Fibroblast of peridontal ligament (primary cell): ENCODE measurements around the gene NLRP10.
A peak's percentile ranks its signal among the peaks of the same experiment; 100 is the strongest.

Experiments used
- DNase-seq: peaks from one replicate; pipeline ENCODE4 v3.0.0-alpha.2; 2010; ENCODE audit errors: extremely low read depth

The NLRP10 gene

GRCh38 chr11:7977232-7977917 is 12.1 kb upstream of the NLRP10 start:
- DNase-seq: peak; percentile 95

GRCh38 chr11:7974668-7975067 is 9.4 kb upstream of the NLRP10 start:
- no peak for DNase-seq

- no peak for DNase-seq
Measured at GRCh38 chr11:7973011-7973410, 7.8 kb upstream of the NLRP10 start.

- peak; percentile 35 for DNase-seq
Measured at GRCh38 chr11:7971846-7972245, 6.6 kb upstream of the NLRP10 start.

- DNase-seq: peak; percentile 25
Measured at GRCh38 chr11:7969756-7970646, 4.8 kb upstream of the NLRP10 start.

- DNase-seq: peak; percentile 58
Measured at GRCh38 chr11:7968686-7969085, 3.4 kb upstream of the NLRP10 start.

- peak; percentile 67 for DNase-seq
Measured at GRCh38 chr11:7967826-7968225, 2.6 kb upstream of the NLRP10 start.

- no peak for DNase-seq
Measured at GRCh38 chr11:7967097-7967496, 1.9 kb upstream of the NLRP10 start.

GRCh38 chr11:7964873-7965272 is 374 bp downstream of the NLRP10 start:
- DNase-seq: peak; percentile 91

- DNase-seq: no peak
Measured at GRCh38 chr11:7964261-7964660, 986 bp downstream of the NLRP10 start.

GRCh38 chr11:7955191-7955590 is 10.1 kb downstream of the NLRP10 start:
- no peak for DNase-seq

GRCh38 chr11:7949934-7950333 is 15.3 kb downstream of the NLRP10 start:
- DNase-seq: no peak

- DNase-seq: no peak
Measured at GRCh38 chr11:7944123-7944522, 21.1 kb downstream of the NLRP10 start.

- DNase-seq: no peak
Measured at GRCh38 chr11:7941608-7942007, 23.6 kb downstream of the NLRP10 start, which contains the start of gene OR10A3. TSS of gene OR10A3 (minus strand) at chr11:7941708. CDS start at chr11:7939520, 2,188 bp downstream.

- DNase-seq: no peak
Measured at GRCh38 chr11:7941146-7941545, 24.1 kb downstream of the NLRP10 start.

GRCh38 chr11:7936615-7937014 is 28.6 kb downstream of the NLRP10 start:
- DNase-seq: no peak

GRCh38 chr11:7931168-7931567 is 34.1 kb downstream of the NLRP10 start, which contains the start of gene OR10A6:
TSS of gene OR10A6 (minus strand) at chr11:7931268. CDS start at chr11:7928662, 2,606 bp downstream.
- no peak for DNase-seq

GRCh38 chr11:7927635-7928034 is 37.6 kb downstream of the NLRP10 start:
- no peak for DNase-seq

- no peak for DNase-seq
Measured at GRCh38 chr11:7924536-7924935, 40.7 kb downstream of the NLRP10 start.

GRCh38 chr11:7918141-7918540 is 47.1 kb downstream of the NLRP10 start:
- no peak for DNase-seq
